Activated T-cell treated with anti-CD3 and anti-CD28 coated beads for 1 hour (primary cell): ENCODE measurements around the gene HS3ST1.
"Not testable (repeated sequence)": the region's sequence is repeated elsewhere in the genome, so short reads cannot be mapped to it uniquely, and the experiment has no call there.

Experiments used
- DNase-seq: peaks from one replicate; pipeline ENCODE4 v3.0.0-alpha.2; 2020; ENCODE audit warnings: low read depth

HS3ST1 gene

GRCh38 chr4:11399461-11399971 is 29.2 kb downstream of the HS3ST1 start:
- DNase-seq, result no peak

- DNase-seq, result no peak
Observed at GRCh38 chr4:11397819-11398610, 30.7 kb downstream of the HS3ST1 start.

GRCh38 chr4:11397146-11397545 is 31.5 kb downstream of the HS3ST1 start:
- no peak for DNase-seq

GRCh38 chr4:11393551-11393950 is 35.1 kb downstream of the HS3ST1 start:
- DNase-seq, result no peak

- not testable (repeated sequence) for DNase-seq
Observed at GRCh38 chr4:11384072-11384471, 44.6 kb downstream of the HS3ST1 start.

GRCh38 chr4:11376571-11376970 is 52.1 kb downstream of the HS3ST1 start:
- no peak for DNase-seq

GRCh38 chr4:11376146-11376545 is 52.5 kb downstream of the HS3ST1 start:
- DNase-seq, result no peak

GRCh38 chr4:11368701-11369115 is 60.0 kb downstream of the HS3ST1 start:
- DNase-seq, result no peak

GRCh38 chr4:11367371-11367770 is 61.3 kb downstream of the HS3ST1 start:
- DNase-seq, result no peak

- no peak for DNase-seq
Observed at GRCh38 chr4:11366859-11367258, 61.8 kb downstream of the HS3ST1 start.

- DNase-seq, result no peak
Observed at GRCh38 chr4:11365039-11365438, 63.7 kb downstream of the HS3ST1 start.

GRCh38 chr4:11359591-11359990 is 69.1 kb downstream of the HS3ST1 start:
- DNase-seq, result no peak

- DNase-seq, result no peak
Observed at GRCh38 chr4:11355226-11355625, 73.5 kb downstream of the HS3ST1 start.

- DNase-seq, result no peak
Observed at GRCh38 chr4:11354531-11354930, 74.2 kb downstream of the HS3ST1 start.

- no peak for DNase-seq
Observed at GRCh38 chr4:11348449-11349088, 80.1 kb downstream of the HS3ST1 start.

GRCh38 chr4:11344916-11345315 is 83.8 kb downstream of the HS3ST1 start:
- no peak for DNase-seq

- DNase-seq, result no peak
Observed at GRCh38 chr4:11343536-11343935, 85.2 kb downstream of the HS3ST1 start.
